ENCODE measurements around the gene TLR5.

GRCh38 chr1:223188618-223189356, 45.7 kb upstream of the TLR5 start:
- TF ChIP-seq CTCF (IDR thresholded peaks at IDR 0.05; ENCODE audit: poor library complexity) (no peak), EZH2 (IDR thresholded peaks at IDR 0.05; ENCODE audit: borderline replicate concordance) (no peak), EZH2phosphoT487 (IDR thresholded peaks at IDR 0.05; ENCODE audit: low read depth, severe bottlenecking, unreplicated experiment) (no peak)
